Measurements from ENCODE around the gene PJVK. TPM values are rescaled to one million over a fixed set of nuclear protein-coding genes. Genes with fewer than 3 reads are reported as not detected.

PJVK gene
- total RNA-seq, 2 donors from 2014 or later, result 4.2 TPM; not detected in 1

- DNase-seq (no peak), ATAC-seq (no peak)
- WGBS, 2 donors, result 35 to 67% methylated on average over 1 of the region's 1 CpG
- no peaks in the 10 kb centered on the region for H3K9me3 ChIP-seq
- H3K36me3 ChIP-seq (replicated peaks in 1 of 2; ENCODE audit: insufficient read depth in 1 of 2, low read depth in 2 of 2), result peaks cover 0 to 5% of the 10 kb centered on the region in 2 donors
- no peaks in the 10 kb centered on the region for H3K27me3 ChIP-seq
- H3K4me1 ChIP-seq, result no peaks in the 10 kb centered on the region
- H3K4me3 ChIP-seq, result no peak overlapping the region
- TF ChIP-seq POLR2A (IDR thresholded peaks at IDR 0.05) (no peak), CTCF (IDR thresholded peaks at IDR 0.05) (no peak)
- H3K27ac ChIP-seq, result no peak overlapping the region
- intact Hi-C loops (cut with DNase I), result no loop called here
These were observed 22.8 kb upstream of the PJVK start for GRCh38 chr2:178428396-178428806.

GRCh38 chr2:178429336-178429735 is 21.8 kb upstream of the PJVK start:
- no peak for DNase-seq
- H3K4me1 ChIP-seq, result no peaks in the 10 kb centered on the region
- H3K9me3 ChIP-seq, result no peaks in the 10 kb centered on the region
- peaks cover 0 to 10% of the 10 kb centered on the region in 2 donors for H3K36me3 ChIP-seq (replicated peaks in 1 of 2; ENCODE audit: insufficient read depth in 1 of 2, low read depth in 2 of 2)
- intact Hi-C loops (cut with DNase I), result no loop called here
- no peak overlapping the region for H3K4me3 ChIP-seq
- H3K27me3 ChIP-seq, result no peaks in the 10 kb centered on the region
- no peak for ATAC-seq
- H3K27ac ChIP-seq, result no peak overlapping the region
- TF ChIP-seq POLR2A (IDR thresholded peaks at IDR 0.05) (no peak), CTCF (IDR thresholded peaks at IDR 0.05) (no peak)

- Histone ChIP-seq H3K27me3 (no peaks in the 10 kb centered on the region), H3K36me3 (replicated peaks in 1 of 2; ENCODE audit: insufficient read depth in 1 of 2, low read depth in 2 of 2) (peaks cover 0 to 25% of the 10 kb centered on the region in 2 donors), H3K4me1 (no peaks in the 10 kb centered on the region), H3K4me3 (no peak overlapping the region), H3K27ac (no peak overlapping the region), H3K9me3 (no peaks in the 10 kb centered on the region)
- TF ChIP-seq POLR2A (IDR thresholded peaks at IDR 0.05), result no peak
- TF ChIP-seq CTCF (IDR thresholded peaks at IDR 0.05), result no peak
- intact Hi-C loops (cut with DNase I), result no loop called here
- ATAC-seq (no peak), DNase-seq (no peak)
- WGBS, 2 donors, result 74 to 75% methylated on average over 2 of the region's 2 CpGs
These were observed 14.5 kb upstream of the PJVK start for GRCh38 chr2:178436662-178437061.

GRCh38 chr2:178441426-178441825 is 9.8 kb upstream of the PJVK start:
- DNase-seq, result no peak
- H3K9me3 ChIP-seq, result no peaks in the 10 kb centered on the region
- ATAC-seq, result no peak
- no peaks in the 10 kb centered on the region for H3K4me1 ChIP-seq
- intact Hi-C loops (cut with DNase I), result no loop called here
- no peak overlapping the region for H3K27ac ChIP-seq
- WGBS, 2 donors, result 83 to 88% methylated on average over 2 of the region's 2 CpGs
- H3K4me3 ChIP-seq, result no peak overlapping the region
- H3K27me3 ChIP-seq, result no peaks in the 10 kb centered on the region
- H3K36me3 ChIP-seq (replicated peaks in 1 of 2; ENCODE audit: insufficient read depth in 1 of 2, low read depth in 2 of 2), result peaks cover 2 to 15% of the 10 kb centered on the region in 2 donors
- TF ChIP-seq POLR2A (IDR thresholded peaks at IDR 0.05) (no peak), CTCF (IDR thresholded peaks at IDR 0.05) (no peak)

- Histone ChIP-seq H3K9me3 (no peaks in the 10 kb centered on the region), H3K4me1 (peaks cover 25% of the 10 kb centered on the region), H3K27ac (peak overlapping the region in 3 of 4 donors; percentile 94 to 100 (median 98)), H3K27me3 (no peaks in the 10 kb centered on the region), H3K4me3 (no peak overlapping the region), H3K36me3 (replicated peaks in 1 of 2; ENCODE audit: insufficient read depth in 1 of 2, low read depth in 2 of 2) (peaks cover 3 to 7% of the 10 kb centered on the region in 2 donors)
- no peak for TF ChIP-seq CTCF (IDR thresholded peaks at IDR 0.05)
- WGBS, 2 donors, result 62 to 77% methylated on average over 4 of the region's 4 CpGs
- ATAC-seq (no peak), DNase-seq (no peak)
- intact Hi-C loops (cut with DNase I), result no loop called here
These were observed 2.1 kb upstream of the PJVK start for GRCh38 chr2:178448968-178449661.

All from body of pancreas (tissue), 4 donors.